Stimulated activated CD4-positive, alpha-beta T cell treated with anti-CD3 and anti-CD28 coated beads, Interleukin-4, amount 100 ng/mL, for 1 hour (primary cell): ENCODE data around the gene CALHM1.
"Not testable (repeated sequence)": the region's sequence is repeated elsewhere in the genome, so short reads cannot be mapped to it uniquely, and the experiment has no call there.

ENCODE experiments used
- DNase-seq: peaks from one replicate; pipeline ENCODE4 v3.0.0-alpha.2; 2020

Gene CALHM1, protein sequence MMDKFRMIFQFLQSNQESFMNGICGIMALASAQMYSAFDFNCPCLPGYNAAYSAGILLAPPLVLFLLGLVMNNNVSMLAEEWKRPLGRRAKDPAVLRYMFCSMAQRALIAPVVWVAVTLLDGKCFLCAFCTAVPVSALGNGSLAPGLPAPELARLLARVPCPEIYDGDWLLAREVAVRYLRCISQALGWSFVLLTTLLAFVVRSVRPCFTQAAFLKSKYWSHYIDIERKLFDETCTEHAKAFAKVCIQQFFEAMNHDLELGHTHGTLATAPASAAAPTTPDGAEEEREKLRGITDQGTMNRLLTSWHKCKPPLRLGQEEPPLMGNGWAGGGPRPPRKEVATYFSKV

DNA sequence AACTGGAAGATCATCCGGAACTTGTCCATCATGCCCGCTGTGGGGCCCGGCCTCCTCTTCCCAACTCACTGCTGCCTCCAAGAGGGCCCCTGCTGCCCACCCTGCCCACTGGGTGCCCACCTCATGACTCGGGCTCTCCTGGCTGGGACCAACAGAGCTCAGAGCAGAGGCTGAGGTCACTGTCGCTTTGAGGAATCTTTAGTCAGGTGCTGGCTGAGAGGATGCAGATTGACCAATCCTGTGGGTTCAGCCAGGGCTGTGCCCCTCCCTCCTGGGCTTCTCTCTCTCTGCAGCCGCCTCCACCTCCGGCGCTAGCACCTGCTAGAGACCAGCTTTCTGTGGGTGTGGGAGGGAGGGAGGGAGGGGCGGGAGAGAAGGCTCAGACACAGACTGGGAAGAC lies at the start of gene CALHM1:
CALHM1 (minus strand) TSS at position 181 of the 400 bp plus-strand sequence; CDS start at position 32, 149 bp downstream.
- DNase-seq = no peak

DNA sequence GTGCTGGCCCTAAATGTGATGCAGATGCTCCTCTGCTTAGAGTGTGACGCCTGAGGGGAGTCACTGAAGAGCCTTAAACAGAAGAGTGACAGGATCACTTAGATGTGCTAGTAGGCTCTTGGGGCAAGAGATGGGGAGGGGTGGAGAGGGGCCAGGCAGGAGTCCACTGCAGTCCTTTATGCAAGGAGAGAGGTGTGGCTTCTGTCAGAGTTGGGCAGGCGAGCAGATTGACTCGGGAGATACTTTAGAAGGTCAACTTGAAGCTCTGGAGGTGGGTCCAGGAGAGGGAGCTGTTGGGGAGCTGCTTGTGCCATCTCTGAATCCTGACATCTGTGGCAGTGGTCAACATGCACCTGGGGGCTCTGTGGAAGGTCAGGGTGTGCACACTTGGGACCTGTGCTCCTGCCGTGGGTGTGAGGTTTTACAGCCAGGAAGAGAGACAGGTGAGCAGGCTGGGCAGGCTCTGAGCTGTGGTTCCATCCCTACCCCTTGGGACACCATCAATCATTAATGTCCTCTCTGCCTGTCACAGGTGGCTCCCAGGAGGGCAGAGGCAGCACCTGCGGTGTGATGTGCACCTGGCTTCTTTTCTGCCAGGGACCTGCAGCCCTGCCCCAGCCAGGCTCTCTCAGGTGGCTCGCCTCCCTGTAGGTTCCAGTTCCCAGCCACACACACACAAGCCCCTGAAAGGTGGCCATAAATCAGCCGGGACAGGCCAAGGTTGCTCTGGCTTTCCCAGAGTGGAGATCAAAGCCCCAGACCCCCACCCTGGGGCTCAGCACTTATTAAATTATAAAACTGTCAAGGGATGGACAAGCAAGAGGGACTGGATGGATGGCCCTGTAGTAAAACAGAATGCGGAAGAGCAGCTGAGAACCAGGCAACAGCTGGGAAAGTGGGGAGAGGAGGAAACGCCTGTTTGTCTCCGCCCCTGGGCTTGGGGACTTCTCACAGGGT lies 48.8 kb upstream of the CALHM1 start:
- DNase-seq = no peak

DNA sequence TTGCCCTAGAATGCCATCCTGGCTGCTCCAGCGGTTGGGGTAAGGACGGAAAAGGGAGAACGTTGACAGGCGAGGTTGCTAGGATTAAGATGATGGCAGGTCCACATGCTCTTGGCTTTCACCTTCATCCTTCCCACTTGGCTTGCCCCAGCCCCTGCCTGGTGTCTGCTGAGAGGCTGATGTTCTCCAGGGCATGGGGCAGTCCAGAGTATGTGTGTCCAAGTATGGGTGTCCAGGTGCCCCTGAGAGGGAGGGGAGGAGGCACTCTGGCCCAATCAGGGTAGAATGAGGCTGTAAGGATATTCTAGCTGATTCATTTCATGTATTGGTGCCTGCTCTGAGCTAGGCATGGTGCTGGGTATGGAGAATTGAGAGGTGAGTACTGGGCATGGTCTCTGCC lies 47.4 kb upstream of the CALHM1 start:
- no peak for DNase-seq

DNA sequence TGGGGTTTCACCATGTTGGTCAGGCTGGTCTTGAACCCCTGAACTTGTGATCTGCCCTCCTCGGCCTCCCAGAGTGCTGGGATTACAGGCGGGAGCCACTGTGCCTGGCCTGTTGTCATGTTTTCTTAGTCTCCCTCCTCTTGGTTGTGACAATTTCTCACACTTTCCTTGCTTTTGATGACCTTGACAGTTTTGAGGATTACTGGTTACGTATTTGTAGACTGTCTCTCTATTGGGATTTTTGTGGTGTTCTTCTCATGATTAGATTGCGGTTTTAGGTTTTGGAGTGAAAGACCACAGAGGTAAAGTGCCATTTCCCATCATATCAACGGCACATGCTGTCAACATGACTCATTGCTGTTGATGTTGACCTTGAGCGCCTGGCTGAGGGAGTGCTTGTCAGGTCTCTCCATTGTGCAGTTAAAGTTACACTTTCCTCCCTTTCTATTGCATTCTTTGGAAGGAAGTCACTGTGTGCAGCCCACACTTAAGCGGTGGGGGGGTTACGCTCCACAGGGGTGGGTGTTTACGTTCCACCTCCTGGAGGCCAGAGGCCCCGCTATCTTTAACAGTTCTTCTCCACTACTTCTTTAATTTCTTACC lies 45.6 kb upstream of the CALHM1 start:
- peak; percentile 20 for DNase-seq

DNA sequence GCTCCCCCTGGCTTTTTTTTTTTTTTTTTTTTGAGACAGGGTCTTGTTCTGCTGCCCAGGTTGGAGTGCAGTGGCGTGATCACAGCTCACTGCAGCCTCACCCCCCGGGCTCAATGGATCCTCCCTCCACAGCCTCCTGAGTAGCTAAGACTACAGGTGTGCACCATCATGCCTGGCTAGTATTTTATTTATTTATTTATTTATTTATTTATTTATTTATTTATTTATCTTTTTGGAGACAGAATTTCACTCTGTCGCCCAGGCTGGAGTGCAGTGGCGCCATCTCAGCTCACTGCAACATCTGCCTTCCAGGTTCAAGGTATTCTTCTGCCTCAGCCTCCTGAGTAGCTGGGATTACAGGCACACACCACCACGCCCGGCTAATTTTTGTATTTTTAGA lies 45.1 kb upstream of the CALHM1 start:
- DNase-seq = not testable (repeated sequence)

DNA sequence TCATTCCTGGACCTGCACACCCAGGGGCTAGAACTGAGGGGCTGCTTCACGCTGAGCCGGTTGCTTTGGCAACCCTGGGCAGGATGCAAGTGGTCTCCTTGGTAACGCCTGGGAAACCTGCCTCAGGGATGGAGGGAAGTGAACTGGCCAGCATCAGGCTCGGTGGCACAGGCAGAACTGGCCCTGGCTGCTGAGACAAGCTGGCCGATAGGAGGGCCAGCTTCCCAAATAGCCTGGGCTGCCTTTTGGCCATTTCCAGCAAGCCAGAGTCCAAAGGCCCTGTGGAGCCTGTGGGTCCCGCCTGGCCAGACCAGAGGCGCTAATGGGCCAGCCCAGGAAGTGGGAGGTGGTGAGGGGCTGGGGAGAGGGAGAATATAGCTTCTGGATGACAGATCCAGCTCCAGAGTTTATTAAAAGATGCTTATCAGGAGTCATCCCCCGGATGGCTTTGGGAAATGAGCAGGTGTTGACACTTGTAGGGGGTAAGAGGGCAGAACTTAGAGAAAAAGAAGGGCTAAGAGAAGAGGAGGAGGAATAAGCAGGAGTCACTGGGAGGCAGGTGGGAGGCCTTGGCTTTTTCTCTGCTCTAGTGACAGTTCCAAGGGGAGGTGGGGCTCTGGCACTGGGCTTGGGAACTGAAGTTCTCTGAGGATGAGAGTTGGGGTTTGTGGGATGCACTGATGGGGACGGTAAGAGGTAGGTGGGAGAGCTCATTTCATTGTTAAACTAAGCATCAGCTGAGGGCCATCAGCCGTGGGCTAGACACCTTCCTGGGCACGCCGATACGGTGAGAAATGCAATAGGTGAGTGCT lies 44.4 kb upstream of the CALHM1 start:
- DNase-seq = no peak

DNA sequence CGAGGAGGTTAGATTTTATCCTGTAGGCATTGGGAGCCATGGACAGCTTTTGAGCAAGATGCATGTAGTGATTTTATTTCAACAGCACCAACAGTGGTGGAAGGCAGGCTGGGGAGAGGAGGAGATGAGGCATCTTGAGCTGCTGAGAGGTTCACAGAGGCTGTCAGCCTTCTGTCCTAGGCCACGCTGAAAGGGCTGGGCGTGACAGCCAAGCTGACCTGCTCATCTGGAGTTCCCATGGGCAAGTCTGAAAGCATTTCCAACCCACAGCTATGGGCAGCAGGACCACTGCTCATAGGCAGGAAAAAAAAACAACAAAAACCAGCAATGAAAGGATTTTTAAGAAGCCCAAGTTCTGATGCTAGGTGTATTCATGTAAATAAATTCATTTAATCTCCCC lies 42.5 kb upstream of the CALHM1 start:
- no peak for DNase-seq

DNA sequence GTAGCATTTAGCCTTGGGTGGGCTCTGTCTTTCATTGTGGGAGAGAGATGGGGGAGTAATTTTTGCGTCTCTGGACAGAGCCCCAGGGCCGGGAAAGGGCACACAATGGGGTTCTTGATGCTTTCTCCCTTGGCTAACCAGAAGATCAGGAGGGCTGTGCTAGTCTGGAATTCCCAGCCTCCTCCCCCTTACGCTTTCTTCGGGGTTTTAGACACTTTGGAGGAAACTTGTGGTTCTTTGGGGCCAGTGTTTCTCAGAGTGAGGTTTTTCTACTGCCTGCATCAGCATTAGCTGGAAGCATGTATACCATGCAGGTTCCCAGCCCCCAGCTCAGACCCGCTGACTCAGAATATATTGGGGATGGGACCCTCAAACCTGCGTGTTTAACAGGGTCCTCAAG lies 41.8 kb upstream of the CALHM1 start:
- DNase-seq = no peak

DNA sequence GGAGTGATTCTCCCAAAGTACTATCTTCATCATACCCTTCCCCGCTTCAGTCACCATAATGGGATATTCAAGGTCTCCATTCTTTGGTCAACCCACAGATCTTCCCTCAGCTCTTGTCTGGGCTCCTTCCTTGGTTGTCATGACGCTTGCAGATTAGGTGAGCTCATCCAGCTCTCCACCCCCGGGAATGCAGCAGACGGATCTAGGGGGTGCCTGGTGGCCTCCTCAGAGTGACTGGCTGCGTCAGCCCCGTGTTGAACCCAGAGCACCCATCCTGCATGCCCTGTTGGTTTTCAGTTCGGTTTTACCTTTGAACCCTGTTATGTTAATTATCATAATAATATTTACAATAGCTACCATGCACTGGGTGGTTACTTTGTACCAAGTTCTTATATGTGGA lies 41.2 kb upstream of the CALHM1 start:
- DNase-seq = no peak

DNA sequence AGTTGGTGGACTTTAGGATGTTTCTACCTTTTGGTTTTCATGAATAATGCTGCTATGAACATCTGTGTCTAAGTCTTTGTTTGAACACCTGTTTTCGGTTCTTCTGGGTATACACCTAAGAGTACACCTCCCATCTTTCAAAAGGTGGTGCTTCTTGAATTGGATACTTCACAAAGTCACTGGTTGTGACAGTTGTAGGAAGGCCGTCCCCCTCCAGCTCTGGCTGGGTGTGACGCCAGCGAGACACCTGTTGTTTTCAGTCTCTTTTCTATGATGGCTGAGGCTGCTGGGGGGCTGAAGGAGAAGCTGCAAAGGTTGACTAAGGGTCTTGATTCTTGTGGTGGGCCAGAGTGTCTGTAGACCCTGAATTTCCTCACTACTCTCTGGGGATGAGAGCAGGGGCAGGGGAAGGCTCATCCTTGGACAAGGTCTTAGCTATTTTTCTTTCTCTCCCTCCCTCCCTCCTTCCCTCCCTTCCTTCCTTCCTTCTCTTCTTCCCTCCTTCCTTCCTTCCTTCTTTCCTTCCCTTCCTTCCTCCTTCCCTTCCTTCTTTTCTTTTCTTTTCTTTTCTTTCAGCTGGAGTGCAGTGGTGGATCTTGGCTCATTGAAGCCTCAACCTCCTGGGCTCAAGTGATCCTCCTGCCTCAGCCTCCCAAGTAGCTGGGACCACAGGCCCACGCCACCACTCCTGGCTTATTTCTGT lies 40.4 kb upstream of the CALHM1 start:
- no peak for DNase-seq

DNA sequence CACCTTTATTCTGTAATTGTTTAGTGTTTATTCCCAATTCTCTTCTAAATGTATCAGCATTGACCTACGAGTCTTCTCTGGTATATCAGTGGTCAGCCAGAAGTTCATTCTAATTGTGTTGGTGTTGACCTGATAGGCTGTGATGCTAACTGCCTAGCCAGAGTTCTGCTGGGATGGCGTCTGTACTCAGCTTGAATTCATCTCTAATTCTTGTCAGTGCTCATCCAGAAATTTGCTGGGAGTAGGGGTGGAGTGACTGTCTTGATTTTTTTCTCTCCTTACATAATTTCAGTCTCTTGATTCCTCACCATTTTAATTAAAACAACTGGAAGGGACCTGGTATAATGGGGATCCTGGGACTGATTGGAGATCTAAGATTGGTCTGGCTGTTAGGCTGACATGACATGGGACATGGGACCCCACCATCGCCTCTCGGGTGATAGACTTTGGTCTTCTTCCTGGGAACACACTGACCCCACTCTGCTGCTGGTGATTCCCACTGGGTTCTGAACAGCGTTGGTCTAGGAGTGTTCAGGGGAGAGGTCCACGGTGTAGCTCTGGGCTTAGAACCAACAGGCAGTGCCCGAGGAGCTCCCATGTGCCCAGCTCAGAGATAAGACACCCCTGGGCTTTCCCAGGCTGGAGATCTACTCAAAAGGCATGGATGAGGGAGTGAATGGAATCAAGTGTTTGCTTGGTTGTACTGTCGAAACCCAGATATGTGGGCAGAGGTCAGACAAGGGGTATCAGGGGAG lies 38.6 kb upstream of the CALHM1 start:
- DNase-seq = no peak

DNA sequence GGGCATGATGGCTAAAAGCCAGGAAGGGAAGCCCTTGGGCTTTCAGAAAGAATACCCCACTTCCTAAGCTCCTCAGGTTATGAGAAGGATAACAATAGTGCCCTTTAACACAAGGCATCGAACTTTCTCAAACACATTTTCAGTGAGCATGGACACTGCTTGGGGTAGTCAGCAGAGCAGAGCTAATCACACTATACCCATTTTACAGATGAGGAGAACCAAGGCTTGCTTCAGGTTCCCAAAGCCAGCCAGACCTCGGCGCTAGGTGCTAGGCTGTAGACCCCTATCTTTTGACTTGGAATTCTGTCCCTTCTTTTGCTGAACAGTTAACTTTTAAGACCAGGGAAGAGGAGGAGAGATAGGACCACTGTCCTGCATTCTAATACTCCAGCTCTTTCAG lies 36.6 kb upstream of the CALHM1 start:
- no peak for DNase-seq

DNA sequence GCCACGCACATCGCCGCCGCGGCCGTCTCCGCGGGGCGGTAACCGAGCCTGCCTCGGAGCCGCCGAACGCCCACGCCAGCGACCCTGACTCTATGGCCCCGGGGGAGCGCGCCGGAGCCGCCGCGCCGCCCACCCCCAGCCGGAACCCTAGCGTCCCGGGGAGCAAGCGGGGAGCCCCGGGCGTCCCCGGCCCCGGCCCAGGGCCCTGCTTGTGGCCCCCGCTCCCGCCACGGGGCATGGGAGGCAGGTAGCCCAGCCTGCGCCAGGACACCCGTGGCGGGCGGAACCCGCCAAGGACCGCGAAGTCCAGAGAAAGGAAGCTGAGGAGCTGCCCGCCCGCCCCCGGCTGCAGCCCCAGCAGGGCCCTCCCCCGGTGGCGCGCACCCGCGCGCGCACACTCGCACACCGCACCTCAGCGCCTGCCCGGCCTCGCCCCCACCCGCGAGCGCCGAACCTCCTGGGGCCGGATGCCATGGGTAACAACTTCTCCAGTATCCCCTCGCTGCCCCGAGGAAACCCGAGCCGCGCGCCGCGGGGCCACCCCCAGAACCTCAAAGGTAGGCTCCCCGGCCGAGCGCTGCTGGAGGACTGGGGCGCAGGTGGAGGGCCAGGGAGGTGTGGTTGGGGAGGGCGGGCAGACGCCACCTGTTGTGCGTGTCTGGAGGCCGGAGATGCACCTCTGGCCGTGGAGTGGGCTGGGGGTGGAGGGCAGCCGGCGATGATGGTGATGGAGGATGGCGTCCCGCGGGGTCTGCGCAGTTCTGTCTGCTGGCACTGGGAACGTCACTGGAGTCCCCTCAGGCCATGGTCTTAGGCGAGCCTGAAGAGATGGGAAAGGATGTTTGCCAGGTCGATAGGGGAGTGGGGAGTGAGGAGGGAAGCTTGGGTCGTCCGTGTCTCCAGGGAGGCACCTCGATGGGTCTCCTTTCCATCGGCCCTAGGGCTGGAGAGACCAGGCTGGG lies 35.5 kb upstream of the CALHM1 start:
- peak; percentile 26 for DNase-seq

DNA sequence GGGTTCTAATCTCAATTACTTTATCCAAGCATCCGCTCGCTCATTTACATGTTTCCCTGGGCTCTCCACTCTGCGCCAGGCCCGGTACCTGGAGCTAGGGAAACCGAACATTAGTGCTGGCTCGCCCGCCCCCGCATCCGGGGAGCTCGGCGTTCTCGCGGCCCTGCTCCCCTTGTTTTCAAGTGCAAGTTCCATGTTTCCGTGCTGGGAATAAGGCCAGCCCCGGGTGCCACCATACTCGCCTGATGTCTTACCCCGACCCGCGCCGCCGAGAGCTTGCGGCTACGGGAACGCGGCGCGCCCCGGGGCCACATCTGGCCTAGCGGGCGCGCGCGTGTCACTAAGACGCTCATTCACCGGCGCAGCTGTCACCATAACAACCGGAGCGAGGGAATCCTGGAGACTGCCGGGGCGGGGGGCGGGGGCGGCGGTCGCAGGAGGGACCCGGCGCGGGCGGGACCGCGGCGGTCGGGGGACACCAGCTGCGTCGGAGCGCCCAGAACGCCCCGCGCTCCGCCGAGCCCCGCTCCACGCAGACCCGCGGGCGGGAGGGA lies 34.7 kb upstream of the CALHM1 start, which contains the start of gene NEURL1:
NEURL1 (plus strand) TSS at position 344 of the 554 bp plus-strand sequence. CDS start 683 bp downstream, outside the sequence.
- DNase-seq = peak; percentile 29

DNA sequence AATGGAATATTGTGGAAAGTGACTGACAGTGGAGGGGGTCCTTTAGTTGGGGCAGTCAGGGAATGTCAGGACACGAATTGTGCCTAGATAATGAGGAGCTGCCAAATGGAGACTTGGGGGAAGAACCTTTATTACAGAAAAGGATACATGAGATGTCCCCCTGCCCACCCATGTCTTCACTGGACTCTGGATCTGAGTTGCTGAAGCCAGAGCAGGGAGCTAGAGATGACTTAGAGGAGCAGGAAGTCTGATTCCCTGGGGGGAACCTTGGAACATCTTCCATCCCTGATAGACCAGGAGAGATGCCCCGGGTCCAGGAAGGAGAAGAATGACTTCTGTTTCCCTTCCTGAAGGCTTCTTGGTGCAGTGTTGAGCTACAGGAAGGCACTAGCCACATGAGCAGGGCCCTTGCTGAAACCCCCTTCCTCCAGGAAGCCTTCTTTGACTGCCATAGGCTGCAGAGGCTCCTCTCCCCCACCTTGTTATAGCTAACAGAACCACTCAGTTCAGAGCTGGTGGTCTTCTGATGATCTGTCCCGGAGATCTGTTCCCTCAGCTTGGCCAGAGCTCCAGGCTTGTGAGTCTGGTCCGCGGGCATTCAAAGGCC lies 34.1 kb upstream of the CALHM1 start:
- DNase-seq = no peak

DNA sequence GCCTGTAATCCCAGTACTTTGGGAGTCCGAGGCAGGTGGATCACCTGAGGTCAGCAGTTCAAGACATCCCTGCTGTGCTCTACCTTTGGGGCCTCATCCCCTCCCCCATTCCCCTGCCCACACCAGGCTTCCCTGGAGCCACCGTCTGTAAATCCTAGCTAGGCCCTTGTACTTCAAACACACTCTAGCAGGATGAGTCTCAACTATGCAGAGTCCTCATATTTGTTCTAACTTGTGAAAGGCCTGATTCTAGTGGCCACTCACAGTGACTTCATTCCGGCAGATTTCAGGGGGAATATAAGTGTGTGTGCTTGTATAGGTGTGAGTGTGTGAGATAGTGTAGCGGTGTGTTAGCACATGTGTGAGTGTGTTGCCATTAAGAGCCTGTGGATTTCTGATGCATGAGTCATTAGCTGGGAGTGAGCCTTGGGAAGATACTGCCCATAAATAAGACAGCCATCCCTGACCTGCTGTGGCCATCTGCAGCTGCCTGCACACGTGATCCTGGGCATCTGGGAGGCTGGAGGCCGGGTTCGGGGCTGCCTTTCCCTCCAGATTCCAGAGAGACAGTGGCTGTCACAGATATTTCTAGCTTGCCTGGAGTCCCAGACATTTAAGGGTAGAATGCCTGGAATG lies 33.1 kb upstream of the CALHM1 start:
- DNase-seq = no peak

DNA sequence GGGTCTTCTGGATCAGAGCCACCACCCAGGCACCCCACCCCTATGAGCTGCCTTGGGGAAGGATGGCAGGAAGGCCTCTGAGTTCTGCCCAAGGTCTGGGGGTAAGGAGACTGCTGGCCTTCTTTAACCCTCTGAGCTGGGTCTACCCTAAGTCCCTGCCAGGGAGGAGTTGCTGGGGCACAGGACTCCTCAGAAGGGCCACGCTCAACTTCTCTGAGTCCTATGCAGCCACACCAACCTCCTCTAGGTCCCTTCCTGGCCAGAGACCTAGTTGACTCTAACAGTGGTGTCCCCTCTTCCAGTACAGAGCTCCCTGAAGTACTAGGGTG lies 32.2 kb upstream of the CALHM1 start:
- DNase-seq = no peak

DNA sequence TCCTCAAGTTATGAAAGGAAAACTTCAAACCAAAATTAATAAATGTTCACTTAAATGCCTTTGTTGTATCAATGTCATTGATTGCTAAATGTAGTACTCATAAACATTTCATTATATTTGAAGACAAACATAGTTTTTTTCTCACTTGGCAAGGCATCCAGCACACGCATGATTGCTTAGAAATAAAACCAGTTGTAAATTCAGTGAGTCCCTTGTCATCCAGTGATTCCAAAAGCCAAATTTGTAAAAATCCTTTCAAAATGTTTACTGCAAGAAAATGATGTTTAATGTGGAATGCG lies 28.7 kb upstream of the CALHM1 start:
- DNase-seq = no peak
